WTC11 (cell line): ENCODE measurements around the gene NECTIN1. TPM values are rescaled to one million over a fixed set of nuclear protein-coding genes. Genes with fewer than 3 reads are reported as not detected.

Experiments used
- ATF3 ChIP-seq: sonication (generic); formaldehyde crosslinking; conservative IDR thresholded peaks from 2 replicates; pipeline ENCODE4 v1.8.1; 2022; ENCODE audit warnings: mild to moderate bottlenecking, missing genetic modification reagents
- RORB ChIP-seq: fragments of 250-450 bp; sonication (Bioruptor Pico); IDR thresholded peaks from 2 replicates; pipeline ENCODE4 v1.9.0; 2021; ENCODE audit warnings: mild to moderate bottlenecking
- STAT6 ChIP-seq: sonication (generic); formaldehyde crosslinking; conservative IDR thresholded peaks from 2 replicates; pipeline ENCODE4 v1.8.1; 2023; ENCODE audit warnings: mild to moderate bottlenecking, low read depth, missing genetic modification reagents, moderate library complexity
- total RNA-seq: library from RNA; stranded (reverse); gene quantifications from 3 replicates; pipeline ENCODE4 v1.2.3, GENCODE V29; 2021

Gene NECTIN1
- total RNA-seq, 1 experiment from 2014 or later = 86.2 TPM

- TF ChIP-seq STAT6 (no peak), RORB (CRISPR knock-in tag) (no peak), ATF3 (CRISPR knock-in tag) (no peak)
Observed at GRCh38 chr11:119589001-119589400, 140.0 kb downstream of the NECTIN1 start (continued).
